Head of caudate nucleus (tissue), 42 donors: ENCODE data around the gene SCGB3A2.

Experiments
- DNase-seq, 42 donors: peaks; one replicate each; pipeline versions ENCODE4 v3.0.0 to v3.0.0-alpha.2; 2020 to 2021; ENCODE audit warnings: mixed read lengths in 7 of 42
- intact Hi-C: fragments of 100-400 bp; cut with DNase I; formaldehyde crosslinking; loops from one replicate; pipeline ENCODE4 v1.15.0; 2022

The SCGB3A2 gene

GRCh38 chr5:147878066-147878759, at the start of gene SCGB3A2:
TSS of gene SCGB3A2 (plus strand) at chr5:147878711. CDS start at chr5:147878804, 93 bp downstream.
- no peak for DNase-seq
- intact Hi-C loops = no loop called here

- intact Hi-C loops = no loop called here
- no peak for DNase-seq
These were observed 48.5 kb upstream of the SCGB3A2 start for GRCh38 chr5:147830035-147830434.

- intact Hi-C loops = no loop called here
- no peak for DNase-seq
These were observed 47.0 kb upstream of the SCGB3A2 start, which contains the start of gene SPINK1 for GRCh38 chr5:147831465-147831864. TSS of gene SPINK1 (minus strand) at chr5:147831671. CDS start at chr5:147831577, 94 bp downstream.

GRCh38 chr5:147832541-147832940, 46.0 kb upstream of the SCGB3A2 start:
- no peak for DNase-seq
- intact Hi-C loops = no loop called here

- intact Hi-C loops = no loop called here
These were observed 43.1 kb upstream of the SCGB3A2 start for GRCh38 chr5:147835386-147835798.

GRCh38 chr5:147836439-147836838, 42.1 kb upstream of the SCGB3A2 start:
- DNase-seq = no peak
- intact Hi-C loops = no loop called here

More at GRCh38 chr5:147835386-147835798, 43.1 kb upstream of the SCGB3A2 start:
- no peak for DNase-seq

GRCh38 chr5:147842869-147843268, 35.6 kb upstream of the SCGB3A2 start:
- DNase-seq = no peak
- intact Hi-C loops = no loop called here

- intact Hi-C loops = no loop called here
- no peak for DNase-seq
These were observed 33.7 kb upstream of the SCGB3A2 start for GRCh38 chr5:147844846-147845245.

GRCh38 chr5:147845618-147846017, 32.9 kb upstream of the SCGB3A2 start:
- intact Hi-C loops = no loop called here
- no peak for DNase-seq

- no peak for DNase-seq
- intact Hi-C loops = no loop called here
These were observed 29.3 kb upstream of the SCGB3A2 start for GRCh38 chr5:147849226-147849625.

GRCh38 chr5:147851578-147851977, 26.9 kb upstream of the SCGB3A2 start:
- intact Hi-C loops = no loop called here
- DNase-seq = no peak

- intact Hi-C loops = no loop called here
- DNase-seq = no peak
These were observed 26.1 kb upstream of the SCGB3A2 start for GRCh38 chr5:147852365-147852764.

- intact Hi-C loops = no loop called here
- DNase-seq = no peak
These were observed 25.0 kb upstream of the SCGB3A2 start for GRCh38 chr5:147853372-147853987.

GRCh38 chr5:147854331-147854730, 24.2 kb upstream of the SCGB3A2 start:
- intact Hi-C loops = no loop called here

GRCh38 chr5:147854894-147855773, 23.4 kb upstream of the SCGB3A2 start:
- no peak for DNase-seq
- intact Hi-C loops = no loop called here

More at GRCh38 chr5:147854331-147854730, 24.2 kb upstream of the SCGB3A2 start:
- no peak for DNase-seq

- DNase-seq = no peak
- intact Hi-C loops = no loop called here
These were observed 22.8 kb upstream of the SCGB3A2 start for GRCh38 chr5:147855774-147856069.

GRCh38 chr5:147856801-147857200, 21.7 kb upstream of the SCGB3A2 start:
- DNase-seq = no peak
- intact Hi-C loops = no loop called here

- DNase-seq = peak in 41 of 42 donors; percentile 5 to 89 (median 65)
- intact Hi-C loops = no loop called here
These were observed 21.0 kb upstream of the SCGB3A2 start for GRCh38 chr5:147857302-147858129.

GRCh38 chr5:147858565-147858964, 19.9 kb upstream of the SCGB3A2 start:
- no peak for DNase-seq
- intact Hi-C loops = no loop called here
